GM18951 (cell line): ENCODE data around the gene TMEM143.

Experiments
- POLR2A ChIP-seq: IDR thresholded peaks from 4 replicates; pipeline ENCODE4 v1.6.1; 2011; ENCODE audit warnings: mild to moderate bottlenecking; ENCODE audit not compliant: insufficient read length, insufficient read depth; ENCODE audit errors: extremely low read depth
- in situ Hi-C: fragments of 300-500 bp; cut with MboI; formaldehyde crosslinking; loops from one replicate; pipeline ENCODE4 v1.12.0; 2022; ENCODE audit warnings: low sequenced_read_pairs, mixed read lengths, inconsistent platforms; ENCODE audit not compliant: unreplicated experiment

Gene TMEM143

DNA sequence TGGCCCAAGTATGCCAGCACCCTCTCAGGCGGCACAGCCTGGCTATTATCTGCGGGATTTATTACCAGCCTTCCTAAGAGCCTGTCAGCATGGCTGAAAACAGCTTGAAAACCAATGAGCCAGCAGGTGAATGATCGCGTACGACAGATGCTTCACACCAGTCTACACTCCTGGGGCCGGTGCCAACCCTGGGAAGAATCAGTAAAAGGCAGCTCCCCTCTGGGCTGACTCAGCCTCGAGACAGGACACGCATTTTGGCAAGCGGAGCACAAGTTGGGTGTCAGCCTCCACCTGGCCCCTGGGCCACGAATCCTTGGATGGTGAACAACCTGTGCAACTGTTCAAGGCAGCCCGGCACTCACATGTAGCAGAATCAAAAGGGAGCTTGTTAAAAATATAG lies 22.7 kb downstream of the TMEM143 start:
- in situ Hi-C loops, result no loop called here
- no peak for TF ChIP-seq POLR2A

DNA sequence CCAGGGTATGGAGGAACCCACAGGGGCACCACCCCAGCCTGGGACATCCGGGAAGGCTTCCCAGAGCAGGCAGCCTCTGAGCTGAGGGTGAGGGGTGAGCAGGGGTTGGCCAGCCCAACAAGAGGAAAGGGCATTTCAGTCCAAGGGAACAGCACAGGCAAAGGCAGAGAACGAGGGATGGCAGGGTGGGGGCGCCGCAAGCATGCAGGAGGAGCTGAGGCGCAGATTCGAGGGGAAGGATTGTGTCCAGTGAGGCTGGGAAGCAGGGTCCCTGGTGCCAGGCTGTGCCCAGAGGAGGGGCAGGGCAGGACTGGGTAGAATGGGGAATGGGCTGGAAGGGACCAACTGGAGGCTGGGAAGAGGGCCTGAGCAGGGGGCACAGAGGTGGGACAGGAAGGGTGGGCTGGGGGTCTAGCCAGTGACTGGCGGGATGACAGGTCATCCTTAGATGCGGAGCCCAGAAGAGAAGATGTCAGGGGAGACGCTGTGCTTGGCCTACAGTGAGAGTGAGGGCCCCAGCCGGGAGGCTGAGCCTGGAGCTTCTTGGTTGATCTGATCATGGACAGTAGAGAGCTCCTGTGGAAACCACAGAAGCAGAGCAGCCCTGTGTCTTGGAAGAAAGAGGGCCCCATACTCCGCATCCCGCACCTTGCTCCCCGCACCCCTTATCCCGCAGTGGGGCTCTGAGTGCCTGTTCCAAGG lies 24.8 kb downstream of the TMEM143 start:
- in situ Hi-C loops, result no loop called here
- TF ChIP-seq POLR2A, result no peak

DNA sequence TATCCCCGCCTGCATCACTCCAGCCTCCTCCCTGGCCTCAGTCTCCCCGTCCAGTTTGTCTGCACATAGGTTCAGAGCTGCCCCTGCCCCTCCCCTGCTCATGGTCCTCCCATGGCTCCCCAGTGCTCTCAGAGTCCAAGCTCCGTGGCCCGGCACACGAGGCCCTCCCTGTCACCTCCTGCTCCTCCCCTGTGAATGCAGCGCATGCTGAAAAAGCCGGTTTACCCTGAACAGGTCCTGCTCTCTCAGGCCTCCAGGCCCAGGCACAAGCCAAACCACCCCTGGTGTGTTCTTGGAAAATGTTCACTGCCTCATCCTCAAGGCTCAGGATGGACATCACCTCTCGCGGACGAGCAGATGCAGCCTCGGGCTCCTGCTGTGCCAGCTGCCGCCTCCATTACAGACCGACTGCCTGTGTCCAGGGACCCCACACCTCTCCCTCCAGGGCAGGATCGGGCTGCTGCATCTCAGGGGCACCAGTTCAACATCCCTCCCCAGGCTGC lies 25.4 kb downstream of the TMEM143 start:
- TF ChIP-seq POLR2A, result no peak
- in situ Hi-C loops, result no loop called here

DNA sequence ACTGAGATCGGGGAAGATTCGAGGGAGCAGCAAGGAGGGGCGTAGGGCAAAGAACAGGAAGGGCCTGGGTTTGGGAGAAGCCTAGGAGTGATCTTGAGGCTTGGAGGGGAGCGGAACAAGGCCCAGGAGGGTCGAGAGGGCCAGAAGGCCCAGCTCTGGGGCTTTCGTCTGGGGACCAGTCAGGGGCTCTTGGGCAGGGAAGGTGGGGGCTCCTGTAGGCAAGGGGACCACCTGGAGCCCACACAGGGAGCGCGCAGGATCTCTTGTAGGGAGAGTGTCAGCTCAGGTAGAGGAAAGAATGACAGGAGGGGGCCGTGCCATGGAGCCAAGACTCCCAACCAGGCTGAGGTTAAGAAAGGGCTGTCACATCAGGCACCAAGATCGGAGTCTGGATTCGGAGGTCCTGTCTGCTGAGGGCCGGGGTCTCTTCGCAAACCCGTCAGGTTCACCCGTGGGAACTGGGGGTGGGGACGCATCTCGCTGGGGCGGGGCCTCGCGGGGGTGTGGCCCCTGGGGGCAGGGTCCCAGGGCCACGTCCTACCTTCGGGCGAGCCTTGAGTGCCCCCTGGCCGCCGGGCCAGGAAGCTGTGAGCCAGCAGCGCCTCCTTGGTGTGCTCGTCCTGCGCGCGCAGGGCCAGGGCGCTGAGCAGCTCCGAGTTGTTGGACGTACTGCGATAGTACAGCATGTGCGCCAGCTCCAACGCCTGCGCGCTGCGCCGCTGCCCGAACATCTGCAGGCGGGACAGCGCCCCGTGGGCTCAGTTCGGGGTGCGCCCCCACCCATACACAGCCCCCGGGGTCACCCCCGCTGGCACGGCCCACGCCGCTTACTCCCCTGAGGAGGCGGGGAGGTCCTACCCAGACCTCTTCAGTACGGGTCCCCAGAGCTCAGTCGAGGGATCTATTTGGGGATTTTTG lies 30.0 kb downstream of the TMEM143 start:
- TF ChIP-seq POLR2A, result peak; percentile 63
- in situ Hi-C loops, result no loop called here

DNA sequence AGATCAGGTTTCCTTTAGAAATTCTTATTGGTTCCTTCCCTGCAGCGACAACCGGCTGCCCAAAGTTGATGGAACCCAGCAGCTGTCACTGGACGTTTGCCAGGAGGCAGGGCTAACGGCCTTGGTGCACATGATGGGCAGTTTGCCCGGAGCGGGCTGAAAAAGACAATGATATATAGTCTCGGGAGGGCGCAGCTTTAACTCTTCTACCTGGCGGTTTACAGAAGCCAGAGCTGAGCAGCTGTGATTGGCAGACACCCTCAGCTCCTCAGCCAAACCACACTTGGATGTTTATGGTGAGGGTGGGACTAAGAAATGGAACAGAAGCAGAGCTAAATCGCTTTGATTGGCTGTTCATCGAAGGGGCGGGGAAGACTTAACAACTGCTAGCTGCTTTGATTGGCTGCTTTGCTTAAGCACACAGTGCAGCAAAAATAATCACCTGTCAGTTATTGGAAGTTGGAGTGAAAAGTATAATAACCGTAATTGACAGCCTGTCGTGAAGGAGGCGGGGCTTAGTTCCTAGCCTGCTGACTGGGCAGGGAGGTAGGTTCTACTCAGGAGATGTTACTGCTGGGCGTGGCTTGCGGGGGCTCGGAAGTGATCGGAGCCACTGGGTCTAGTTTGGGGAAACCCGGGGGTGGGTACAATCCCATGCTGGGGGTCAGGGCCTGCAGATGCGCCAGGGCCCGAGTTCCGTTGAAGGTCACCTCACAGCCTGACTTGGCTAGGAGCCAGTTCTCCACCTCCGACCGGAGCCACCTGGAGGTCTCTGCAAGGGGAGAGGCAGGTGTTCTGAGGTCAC lies 30.9 kb downstream of the TMEM143 start:
- in situ Hi-C loops, result no loop called here

DNA sequence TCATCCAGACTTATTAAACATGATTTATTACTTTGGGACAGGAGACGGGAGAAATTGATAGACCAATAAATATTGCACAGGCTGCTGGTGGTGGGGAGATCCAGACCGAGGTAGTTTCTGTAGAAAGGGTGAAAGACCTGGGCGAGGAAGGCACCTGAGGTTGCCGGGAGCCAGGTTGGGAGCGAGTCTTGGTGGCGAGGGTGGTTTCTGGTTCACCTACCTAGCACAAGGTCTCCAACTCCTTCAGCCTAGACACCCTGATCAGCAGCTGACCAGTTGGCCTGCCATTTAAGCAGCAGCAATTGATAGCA lies 31.4 kb downstream of the TMEM143 start:
- no peak for TF ChIP-seq POLR2A
- in situ Hi-C loops, result no loop called here

More for the DNA sequence above, 30.9 kb downstream of the TMEM143 start:
- peak; percentile 64 for TF ChIP-seq POLR2A

DNA sequence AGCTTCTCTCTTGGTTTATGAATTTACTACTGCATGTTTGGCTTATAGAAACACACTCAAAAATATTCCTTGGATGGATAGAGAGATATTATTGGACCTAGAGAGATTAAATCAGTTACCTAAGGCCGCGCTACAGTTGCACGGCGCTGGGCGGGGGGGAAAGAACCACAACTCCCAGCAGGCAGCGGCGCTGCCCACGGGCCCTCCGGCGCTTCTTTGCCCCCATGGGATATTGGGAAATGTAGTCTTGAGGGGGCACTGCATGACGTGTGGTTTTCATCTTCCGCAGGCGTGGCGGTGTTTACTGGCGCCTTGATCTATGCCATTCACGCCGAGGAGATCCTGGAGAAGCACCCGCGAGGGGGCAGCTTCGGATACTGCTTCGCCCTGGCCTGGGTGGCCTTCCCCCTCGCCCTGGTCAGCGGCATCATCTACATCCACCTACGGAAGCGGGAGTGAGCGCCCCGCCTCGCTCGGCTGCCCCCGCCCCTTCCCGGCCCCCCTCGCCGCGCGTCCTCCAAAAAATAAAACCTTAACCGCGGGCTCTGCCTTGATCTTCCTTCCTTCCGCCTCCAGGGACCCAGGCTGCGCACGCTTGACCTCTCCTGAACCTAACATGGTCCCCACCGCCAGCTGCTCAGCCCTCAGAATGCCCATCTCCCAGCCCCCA lies 33.6 kb downstream of the TMEM143 start:
- TF ChIP-seq POLR2A, result peak; percentile 50
- in situ Hi-C loops, result no loop called here

DNA sequence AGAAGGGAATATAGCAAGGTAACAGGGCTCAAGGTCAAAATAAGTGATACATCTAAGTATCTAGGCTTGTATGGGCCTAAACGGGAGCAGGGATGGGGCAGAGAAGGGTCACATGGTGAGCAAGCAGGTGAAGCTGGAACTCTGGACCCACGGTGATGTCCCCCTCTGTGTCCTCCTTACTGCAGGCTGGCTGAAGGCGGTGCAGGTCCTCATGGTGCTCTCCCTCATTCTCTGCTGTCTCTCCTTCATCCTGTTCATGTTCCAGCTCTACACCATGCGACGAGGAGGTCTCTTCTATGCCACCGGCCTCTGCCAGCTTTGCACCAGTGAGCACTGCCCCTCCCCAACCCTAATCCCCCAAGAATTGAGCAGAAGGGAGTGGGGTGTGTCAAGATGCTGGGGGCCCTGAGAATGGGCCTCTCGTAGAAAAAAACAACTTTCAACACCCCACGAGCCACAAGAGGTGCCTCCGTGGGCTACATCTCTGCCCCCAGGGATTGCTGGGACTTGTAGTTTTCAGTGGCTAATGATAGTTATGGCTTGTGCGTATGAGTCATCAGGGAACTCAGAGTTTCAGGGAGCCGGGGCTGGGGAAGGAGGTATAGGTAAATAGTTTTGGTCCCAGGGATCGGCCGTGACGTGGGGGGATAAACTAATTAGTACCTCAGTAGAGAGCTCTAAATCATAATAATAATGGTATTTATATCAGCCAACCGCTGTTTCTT lies 34.4 kb downstream of the TMEM143 start:
- no peak for TF ChIP-seq POLR2A
- in situ Hi-C loops, result no loop called here

DNA sequence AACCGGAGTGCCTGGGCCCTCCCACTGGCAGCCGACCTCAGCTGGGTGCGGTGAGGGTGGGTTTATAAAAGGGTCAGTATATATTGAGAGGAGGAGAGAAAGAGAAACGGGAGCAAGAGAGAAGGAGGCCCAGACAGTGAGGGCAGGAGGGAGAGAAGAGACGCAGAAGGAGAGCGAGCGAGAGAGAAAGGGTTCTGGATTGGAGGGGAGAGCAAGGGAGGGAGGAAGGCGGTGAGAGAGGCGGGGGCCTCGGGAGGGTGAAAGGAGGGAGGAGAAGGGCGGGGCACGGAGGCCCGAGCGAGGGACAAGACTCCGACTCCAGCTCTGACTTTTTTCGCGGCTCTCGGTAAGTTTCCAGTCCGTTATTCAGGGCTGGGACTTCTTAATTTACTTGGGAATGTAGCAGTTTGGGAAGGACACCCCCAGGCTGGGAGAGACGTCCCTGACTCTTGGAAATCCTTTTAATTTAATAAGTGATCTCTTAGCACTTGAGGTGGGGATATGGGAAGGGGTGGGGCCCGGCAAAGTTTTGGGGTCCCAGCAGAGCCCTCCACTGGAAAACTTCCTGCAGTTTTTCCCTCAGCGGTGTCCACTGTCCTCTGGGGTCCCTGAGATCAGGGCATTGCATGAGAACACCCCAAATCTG lies 38.4 kb downstream of the TMEM143 start, which contains the start of gene EMP3:
Gene EMP3 (plus strand): TSS at position 288 of the 646 bp plus-strand sequence. CDS start 1,293 bp downstream, outside the sequence.
- TF ChIP-seq POLR2A, result peak; percentile 58
- in situ Hi-C loops, result no loop called here

DNA sequence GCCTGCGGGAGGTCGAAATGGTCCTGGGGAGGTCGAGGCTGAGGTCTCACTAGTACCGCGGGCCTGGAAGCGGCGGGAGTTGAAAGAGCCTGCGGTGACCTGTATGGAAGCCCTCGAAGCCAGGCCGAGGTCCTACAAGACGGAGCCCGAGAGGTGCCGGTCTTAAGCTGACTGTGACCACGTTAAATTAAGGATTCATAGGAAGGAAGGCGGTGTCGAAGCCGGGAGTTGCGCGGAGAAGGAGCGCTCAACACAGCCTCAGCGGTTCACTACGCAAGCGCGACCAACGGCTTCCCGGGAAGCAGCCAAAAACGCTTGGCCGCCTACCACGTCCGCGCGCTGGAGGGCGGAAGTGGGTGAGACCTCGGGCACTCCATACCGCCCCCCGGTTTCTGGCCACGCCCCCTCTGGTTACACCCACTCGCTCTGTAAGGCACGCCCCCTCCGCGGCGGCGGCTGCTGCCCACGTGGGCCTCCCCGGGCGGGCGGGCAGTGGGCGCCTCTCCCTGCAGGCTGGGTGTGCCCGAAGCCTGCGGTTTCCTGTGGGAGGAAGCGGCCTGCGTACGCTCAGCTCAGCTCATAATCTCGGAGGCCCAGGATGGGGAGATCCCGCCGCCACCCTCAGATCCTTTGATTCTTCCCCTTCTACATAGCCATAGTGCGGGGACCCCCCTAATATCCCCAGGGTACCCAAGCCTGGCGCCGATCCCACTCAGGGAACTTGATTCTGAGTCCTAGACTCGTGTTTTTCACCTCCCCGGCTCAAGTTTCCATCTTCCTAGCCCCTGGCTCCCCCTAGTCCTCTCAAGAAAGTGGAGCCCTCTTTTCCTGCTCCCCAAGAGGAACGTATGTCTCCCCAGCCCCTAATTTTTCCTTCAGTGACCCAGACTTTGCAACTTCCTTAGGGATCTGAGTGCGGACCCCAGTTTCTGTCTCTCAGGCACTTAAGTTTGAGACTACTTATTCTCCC lies 41.8 kb downstream of the TMEM143 start:
- in situ Hi-C loops, result loop anchor here (25.0 kb wide), 1 partner anchor 265 kb away; no protein-coding TSS in a partner anchor
- peak; percentile 78 for TF ChIP-seq POLR2A

DNA sequence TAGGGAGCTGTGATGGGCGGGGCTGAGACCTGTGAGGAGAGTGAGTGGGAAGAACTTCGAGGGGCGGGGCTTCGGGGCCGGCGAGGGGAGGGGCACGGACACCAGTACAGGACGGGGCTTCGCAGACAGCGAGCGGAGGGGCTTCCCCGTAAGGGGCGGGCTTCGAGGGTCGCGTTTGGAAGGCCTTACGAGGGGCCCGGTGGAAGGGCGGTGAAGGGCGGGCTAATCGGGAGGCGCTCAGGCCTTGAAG lies 42.4 kb downstream of the TMEM143 start:
- in situ Hi-C loops, result loop anchor here (25.0 kb wide), 1 partner anchor 266 kb away; no protein-coding TSS in a partner anchor
- no peak for TF ChIP-seq POLR2A
